Naive B cell (primary cell): Measurements from ENCODE around the gene TUBGCP2. TPM values are rescaled to one million over a fixed set of nuclear protein-coding genes. Genes with fewer than 3 reads are reported as not detected.
"Not testable (repeated sequence)": the region's sequence is repeated elsewhere in the genome, so short reads cannot be mapped to it uniquely, and the experiment has no call there.

ENCODE experiments used
- ATAC-seq, 2 donors: fragments of 150-1000 bp; cut with Tn5 transposase; 2 replicates each; pipeline ENCODE4 v1.10.0; 2021; ENCODE audit warnings: low read depth in 2 of 2, mild to moderate bottlenecking in 2 of 2, moderate library complexity in 2 of 2
- DNase-seq: peaks from one replicate; pipeline ENCODE4 v3.0.0; 2022
- H3K27ac Mint-ChIP-seq, 6 donors: one replicate each; pipeline ENCODE4 v1.8.0; 2020 to 2022; ENCODE audit warnings: mild to moderate bottlenecking in 6 of 6, mixed read lengths in 6 of 6, moderate library complexity in 5 of 6, inconsistent platforms in 2 of 6
- H3K27me3 Mint-ChIP-seq, 3 donors: one replicate each; pipeline ENCODE4 v1.8.0; 2021 to 2022; ENCODE audit warnings: mixed read lengths in 3 of 3, mild to moderate bottlenecking in 1 of 3
- H3K36me3 Mint-ChIP-seq, 2 donors: one replicate each; pipeline ENCODE4 v1.8.0; 2020 to 2022; ENCODE audit warnings: mixed read lengths in 2 of 2, inconsistent platforms in 1 of 2, mild to moderate bottlenecking in 1 of 2
- H3K4me1 Mint-ChIP-seq, 3 donors: one replicate each; pipeline ENCODE4 v1.8.0; 2020 to 2022; ENCODE audit warnings: mixed read lengths in 3 of 3, inconsistent platforms in 1 of 3, mild to moderate bottlenecking in 1 of 3, moderate library complexity in 1 of 3
- H3K4me3 Mint-ChIP-seq, 8 donors: one replicate each; pipeline ENCODE4 v1.8.0; 2020 to 2022; ENCODE audit warnings: mild to moderate bottlenecking in 8 of 8, mixed read lengths in 8 of 8, moderate library complexity in 8 of 8, inconsistent platforms in 2 of 8
- H3K9me3 Mint-ChIP-seq, 7 donors: one replicate each; pipeline ENCODE4 v1.8.0; 2020 to 2022; ENCODE audit warnings: mixed read lengths in 7 of 7, mild to moderate bottlenecking in 5 of 7, inconsistent platforms in 2 of 7, moderate library complexity in 1 of 7
- polyA plus RNA-seq, 6 donors: library from polyadenylated mRNA; unstranded; fragments of 300-500 nt; fragmentation: Illumina TruSeq; gene quantifications; one replicate each; pipeline ENCODE4 v1.2.3, GENCODE V29; 2021; ENCODE audit warnings: low read depth in 6 of 6

The TUBGCP2 gene
- polyA plus RNA-seq, 6 donors from 2014 or later, result 19.6 to 36.2 (median 25.9) TPM

DNA sequence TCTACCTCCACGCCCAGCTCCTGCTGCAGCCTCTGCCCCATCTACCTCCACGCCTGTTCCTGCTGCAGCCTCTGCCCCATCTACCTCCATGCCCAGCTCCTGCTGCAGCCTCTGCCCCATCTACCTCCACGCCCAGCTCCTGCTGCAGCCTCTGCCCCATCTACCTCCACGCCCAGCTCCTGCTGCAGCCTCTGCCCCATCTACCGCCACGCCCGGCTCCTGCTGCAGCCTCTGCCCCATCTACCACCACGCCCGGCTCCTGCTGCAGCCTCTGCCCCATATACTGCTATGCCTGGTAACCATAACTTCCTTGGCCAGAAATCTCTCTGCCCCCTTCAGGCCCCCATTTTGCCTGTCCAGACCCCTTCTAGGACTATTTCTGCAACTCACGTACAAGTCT lies 43.6 kb downstream of the TUBGCP2 start:
- peak overlapping the region in 2 of 6 donors; percentile 26 to 64 for H3K27ac Mint-ChIP-seq
- H3K4me1 Mint-ChIP-seq, result peaks cover 23 to 47% (median 38%) of the 10 kb centered on the region in 3 donors
- H3K9me3 Mint-ChIP-seq, DNase-seq, ATAC-seq, H3K27me3 Mint-ChIP-seq, H3K36me3 Mint-ChIP-seq: not testable (repeated sequence)
- peak overlapping the region in 4 of 8 donors; percentile 16 to 68 (median 40) for H3K4me3 Mint-ChIP-seq

DNA sequence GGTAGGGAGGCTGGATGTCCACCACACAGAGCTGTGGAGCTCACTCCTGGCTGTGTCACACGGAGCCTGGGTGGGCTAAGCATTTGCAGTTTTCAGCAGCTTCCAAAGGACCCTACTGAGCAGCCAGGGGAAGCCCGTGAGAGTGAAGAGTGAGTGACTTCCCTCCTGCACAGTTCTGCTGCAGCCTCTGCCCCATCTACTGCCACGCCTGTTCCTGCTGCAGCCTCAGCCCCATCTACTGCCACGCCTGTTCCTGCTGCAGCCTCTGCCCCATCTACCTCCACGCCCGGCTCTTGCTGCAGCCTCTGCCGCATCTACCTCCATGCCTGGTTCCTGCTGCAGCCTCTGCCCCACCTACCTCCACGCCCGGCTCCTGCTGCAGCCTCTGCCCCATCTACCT lies 44.2 kb downstream of the TUBGCP2 start:
- Mint-ChIP-seq H3K9me3 (no peaks in the 10 kb centered on the region), H3K4me3 (peak overlapping the region in 6 of 8 donors; percentile 30 to 74 (median 54)), H3K27ac (peak overlapping the region in 4 of 6 donors; percentile 22 to 65 (median 58)), H3K27me3 (no peaks in the 10 kb centered on the region), H3K4me1 (peaks cover 27 to 53% (median 44%) of the 10 kb centered on the region in 3 donors), H3K36me3 (no peaks in the 10 kb centered on the region)
- DNase-seq, result no peak
- peak; percentile 36 to 45 for ATAC-seq

DNA sequence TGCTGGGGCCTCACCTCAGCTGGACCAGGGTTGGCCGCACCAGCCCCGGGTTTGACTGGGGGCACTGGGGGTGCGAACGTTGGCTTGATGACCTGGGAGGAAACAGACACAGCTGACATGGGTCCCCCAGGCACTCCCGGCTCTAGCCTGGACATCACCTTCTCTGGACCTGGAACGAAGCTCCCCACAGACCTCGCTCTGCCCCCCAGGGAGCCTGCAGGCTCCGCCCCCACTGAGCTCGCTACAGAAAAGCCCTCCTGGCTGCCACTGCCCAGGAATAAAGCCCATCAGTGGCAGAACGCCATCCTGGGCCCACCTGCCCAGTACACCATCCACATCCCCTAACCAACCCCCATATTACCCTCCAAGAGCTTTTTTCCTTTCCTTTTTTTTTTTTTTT lies 45.0 kb downstream of the TUBGCP2 start:
- H3K9me3 Mint-ChIP-seq, result no peaks in the 10 kb centered on the region
- H3K36me3 Mint-ChIP-seq, result no peaks in the 10 kb centered on the region
- DNase-seq (no peak), ATAC-seq (no peak)
- peak overlapping the region in 2 of 6 donors; percentile 57 to 64 for H3K27ac Mint-ChIP-seq
- peaks cover 34 to 59% (median 51%) of the 10 kb centered on the region in 3 donors for H3K4me1 Mint-ChIP-seq
- peak overlapping the region in 5 of 8 donors; percentile 30 to 74 (median 61) for H3K4me3 Mint-ChIP-seq
- H3K27me3 Mint-ChIP-seq, result no peaks in the 10 kb centered on the region

DNA sequence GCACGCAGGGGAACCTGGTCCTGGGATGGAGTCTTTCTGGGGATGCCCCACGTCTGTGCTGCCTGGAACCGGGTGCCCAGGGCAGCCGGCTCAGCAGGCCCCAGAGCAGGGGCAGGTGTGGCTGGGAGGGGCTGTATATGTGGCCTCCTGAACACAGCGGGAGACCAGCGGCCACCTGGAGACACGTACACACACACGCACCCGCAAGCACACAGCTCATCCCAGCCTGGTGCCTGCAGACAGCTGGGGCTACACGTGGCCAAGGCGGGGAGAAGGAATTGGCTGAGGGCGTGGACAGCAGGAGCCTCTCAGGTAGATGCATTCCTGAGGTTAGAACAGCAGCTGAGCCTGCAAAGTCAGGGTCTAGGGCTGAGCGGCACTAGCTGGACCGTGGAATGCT lies 46.0 kb downstream of the TUBGCP2 start:
- Mint-ChIP-seq H3K9me3 (no peaks in the 10 kb centered on the region), H3K36me3 (no peaks in the 10 kb centered on the region), H3K4me1 (peaks cover 40 to 65% (median 59%) of the 10 kb centered on the region in 3 donors), H3K4me3 (peak overlapping the region in 7 of 8 donors; percentile 6 to 85 (median 80)), H3K27me3 (no peaks in the 10 kb centered on the region), H3K27ac (peak overlapping the region in 4 of 6 donors; percentile 54 to 93 (median 86))
- DNase-seq, result no peak
- ATAC-seq, result no peak

DNA sequence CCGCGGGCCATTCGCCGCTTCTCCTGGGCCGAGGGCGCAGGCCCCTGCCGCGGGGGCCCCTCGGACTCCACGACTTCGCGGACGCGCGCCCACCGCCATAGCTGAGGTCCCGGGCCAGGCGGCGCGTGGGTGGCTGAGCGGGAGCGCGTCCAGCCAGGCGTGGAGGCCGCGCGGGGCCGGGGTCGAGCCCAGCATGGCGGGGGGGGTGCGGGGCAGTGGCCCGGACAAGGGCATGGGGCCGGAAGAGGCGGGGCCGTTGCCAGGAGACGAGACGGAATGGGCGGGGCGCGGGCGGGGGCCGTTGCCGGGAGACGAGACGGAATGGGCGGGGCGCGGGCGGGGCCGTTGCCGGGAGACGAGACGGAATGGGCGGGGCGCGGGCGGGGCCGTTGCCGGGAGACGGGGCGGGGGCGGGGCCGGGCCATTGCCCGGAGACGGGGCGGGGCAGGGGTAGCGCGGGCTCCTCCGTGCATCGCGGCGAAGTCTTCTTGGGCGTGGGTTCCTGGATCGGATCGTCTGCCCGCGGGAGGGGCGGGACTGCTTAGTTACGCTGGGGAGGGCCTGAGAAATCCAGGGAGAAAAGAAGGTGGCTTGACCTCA lies 46.8 kb downstream of the TUBGCP2 start:
- H3K4me3 Mint-ChIP-seq, result peak overlapping the region; percentile 73 to 89 (median 82)
- peak; percentile 75 for DNase-seq
- ATAC-seq, result peak; percentile 47 to 57
- H3K27me3 Mint-ChIP-seq, result no peaks in the 10 kb centered on the region
- H3K27ac Mint-ChIP-seq, result peak overlapping the region; percentile 69 to 95 (median 84)
- peaks cover 45 to 73% (median 65%) of the 10 kb centered on the region in 3 donors for H3K4me1 Mint-ChIP-seq
- H3K9me3 Mint-ChIP-seq, result no peaks in the 10 kb centered on the region
- H3K36me3 Mint-ChIP-seq, result no peaks in the 10 kb centered on the region

DNA sequence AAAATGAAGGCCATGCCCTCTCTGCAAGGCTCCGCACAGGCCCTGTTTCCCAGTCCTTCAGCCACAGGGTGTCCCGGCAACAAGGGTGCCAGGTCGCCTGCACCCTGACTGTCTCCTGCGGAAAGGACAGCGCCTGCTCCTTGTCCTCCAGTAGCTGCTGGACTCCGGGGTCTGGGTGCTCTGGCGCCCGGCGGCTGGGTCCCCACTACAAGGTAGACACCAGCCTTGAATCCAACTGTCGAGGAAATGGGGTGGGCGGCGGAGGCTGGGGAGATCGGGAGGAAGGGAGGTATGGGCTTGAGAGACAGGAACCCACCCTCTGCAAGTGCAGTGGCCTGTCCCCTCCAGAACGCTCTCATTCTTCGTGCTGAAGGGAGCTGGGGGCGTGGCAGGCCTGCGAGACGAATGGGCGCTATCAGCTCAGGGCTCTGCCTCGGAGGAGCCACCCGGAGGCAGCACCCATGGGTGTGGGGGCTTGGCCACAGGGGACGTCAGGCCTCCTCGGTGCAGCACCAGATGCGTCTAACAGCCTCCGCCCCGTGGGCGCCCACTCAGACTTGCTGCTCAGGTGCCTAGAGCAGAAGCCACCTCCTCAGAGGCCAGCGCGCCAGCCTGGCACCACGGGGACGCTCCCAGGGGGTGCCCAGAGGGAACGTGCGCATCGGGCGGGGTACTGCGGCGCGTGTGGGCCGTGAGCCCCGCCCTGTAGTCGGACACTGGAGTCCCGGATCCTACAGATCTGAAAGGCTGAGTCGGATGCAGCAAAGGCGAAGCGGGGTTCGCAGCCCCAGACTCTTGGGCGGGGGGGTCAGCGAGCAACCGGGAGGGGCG lies 47.6 kb downstream of the TUBGCP2 start:
- peaks cover 45 to 76% (median 65%) of the 10 kb centered on the region in 3 donors for H3K4me1 Mint-ChIP-seq
- H3K27me3 Mint-ChIP-seq, result no peaks in the 10 kb centered on the region
- ATAC-seq (peak; percentile 65 to 71), DNase-seq (peak; percentile 81)
- H3K36me3 Mint-ChIP-seq, result no peaks in the 10 kb centered on the region
- peak overlapping the region; percentile 67 to 91 (median 80) for H3K4me3 Mint-ChIP-seq
- H3K9me3 Mint-ChIP-seq, result no peaks in the 10 kb centered on the region
- peak overlapping the region; percentile 67 to 95 (median 86) for H3K27ac Mint-ChIP-seq

DNA sequence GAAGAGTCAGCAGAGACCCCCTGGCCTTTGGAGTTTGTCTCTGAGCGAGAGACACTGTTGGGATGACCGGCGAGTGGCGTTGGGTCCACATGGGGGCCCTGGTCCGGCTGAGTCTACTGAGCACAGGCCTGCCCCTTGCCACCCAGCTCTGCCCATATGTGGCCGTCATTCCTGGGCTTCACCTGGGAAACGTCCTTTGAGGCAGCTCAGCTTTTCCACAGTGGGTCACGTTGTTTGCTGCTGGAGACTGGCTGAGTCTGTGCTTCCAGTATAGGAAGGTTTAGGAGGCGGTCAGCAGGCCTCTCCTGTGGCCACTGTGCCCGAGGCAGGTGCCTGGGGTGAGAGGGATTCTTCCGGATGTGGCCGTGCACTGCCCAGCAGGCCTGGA lies 49.1 kb downstream of the TUBGCP2 start:
- Mint-ChIP-seq H3K4me3 (peak overlapping the region; percentile 20 to 91 (median 76)), H3K27ac (peak overlapping the region in 5 of 6 donors; percentile 57 to 92 (median 89)), H3K27me3 (peaks cover 0 to 4% (median 0%) of the 10 kb centered on the region in 3 donors), H3K9me3 (no peaks in the 10 kb centered on the region), H3K4me1 (peaks cover 42 to 64% (median 52%) of the 10 kb centered on the region in 3 donors), H3K36me3 (no peaks in the 10 kb centered on the region)
- no peak for DNase-seq
- ATAC-seq, result no peak

DNA sequence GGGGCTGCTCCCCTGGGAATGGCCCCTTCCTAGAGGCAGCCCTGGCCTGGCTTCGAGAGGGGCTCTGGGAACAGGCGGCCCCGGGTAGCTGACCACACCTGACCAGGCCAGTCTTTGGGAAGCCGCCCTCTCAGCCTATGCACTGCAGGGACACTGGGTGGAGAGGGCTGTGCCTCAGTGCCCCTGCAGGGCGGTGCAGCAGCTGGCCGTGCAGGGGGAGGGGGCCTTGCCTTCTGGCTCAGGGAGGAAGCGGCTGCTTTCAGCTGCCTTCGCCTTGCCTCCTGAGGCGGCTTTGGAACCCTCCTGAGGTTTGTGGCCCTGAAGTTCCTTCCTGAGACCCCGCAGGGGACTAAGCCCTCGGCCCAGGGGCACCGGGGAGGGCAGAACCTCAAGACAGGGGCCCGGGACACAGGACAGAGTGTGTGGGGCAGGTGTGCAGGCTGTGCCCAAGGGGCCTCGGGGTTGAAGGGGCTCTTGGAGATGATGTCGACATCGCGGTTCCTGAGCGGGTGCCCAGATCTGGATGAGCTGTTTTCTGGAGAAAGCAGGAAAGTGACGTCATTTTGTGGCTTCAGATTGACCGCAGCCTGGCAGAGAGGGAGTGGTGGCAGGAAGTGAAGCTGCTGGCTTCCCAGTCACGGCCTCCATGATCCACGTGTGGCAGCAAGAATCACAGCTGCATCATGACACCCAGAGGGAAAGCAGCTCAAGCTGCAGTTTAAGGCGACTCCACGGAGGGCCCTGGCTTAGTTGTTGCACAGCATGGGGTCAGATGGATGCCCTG lies 49.7 kb downstream of the TUBGCP2 start:
- no peak for DNase-seq
- H3K9me3 Mint-ChIP-seq, result no peaks in the 10 kb centered on the region
- peaks cover 38 to 58% (median 47%) of the 10 kb centered on the region in 3 donors for H3K4me1 Mint-ChIP-seq
- peak overlapping the region; percentile 48 to 92 (median 86) for H3K27ac Mint-ChIP-seq
- no peaks in the 10 kb centered on the region for H3K36me3 Mint-ChIP-seq
- peak overlapping the region; percentile 20 to 91 (median 76) for H3K4me3 Mint-ChIP-seq
- peaks cover 0 to 5% (median 0%) of the 10 kb centered on the region in 3 donors for H3K27me3 Mint-ChIP-seq
- ATAC-seq, result no peak

DNA sequence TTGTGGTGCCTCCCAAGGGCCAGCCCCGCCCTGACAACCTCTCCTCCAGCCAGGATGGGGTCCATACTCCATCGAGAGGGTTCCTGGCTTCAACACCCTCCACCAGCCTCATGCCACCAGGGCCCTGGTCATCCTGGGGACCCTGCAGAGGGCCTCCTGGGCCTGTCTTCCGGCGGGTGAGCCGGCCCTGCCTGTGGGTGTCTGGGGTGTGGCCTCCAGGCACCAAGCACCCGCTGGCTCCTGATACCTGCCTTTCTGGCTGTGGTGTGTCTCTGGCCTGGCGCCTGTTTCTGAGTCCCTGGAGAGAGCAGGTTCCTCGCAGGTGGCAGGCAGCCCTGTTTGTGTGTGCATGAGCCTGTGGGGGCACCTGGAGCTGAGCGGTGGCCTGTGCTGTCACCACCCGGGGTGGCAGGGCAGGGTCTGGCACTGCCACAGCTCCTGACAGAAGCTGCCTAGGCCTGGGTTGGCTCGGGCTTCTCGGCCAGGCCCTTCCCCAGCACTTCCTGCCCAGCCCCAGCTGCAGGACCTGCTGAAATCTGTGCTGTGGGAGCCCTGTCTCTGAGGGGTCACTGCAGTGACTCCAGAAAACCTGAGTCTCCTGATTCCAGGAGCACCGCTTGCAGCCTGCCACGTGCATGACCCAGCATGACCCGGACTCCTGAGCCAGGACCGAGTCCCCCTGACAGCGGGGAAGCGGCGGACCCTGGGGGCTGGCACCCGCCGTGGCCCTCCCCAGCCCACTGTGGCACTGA lies 50.4 kb downstream of the TUBGCP2 start:
- H3K4me3 Mint-ChIP-seq, result peak overlapping the region in 7 of 8 donors; percentile 33 to 76 (median 55)

DNA sequence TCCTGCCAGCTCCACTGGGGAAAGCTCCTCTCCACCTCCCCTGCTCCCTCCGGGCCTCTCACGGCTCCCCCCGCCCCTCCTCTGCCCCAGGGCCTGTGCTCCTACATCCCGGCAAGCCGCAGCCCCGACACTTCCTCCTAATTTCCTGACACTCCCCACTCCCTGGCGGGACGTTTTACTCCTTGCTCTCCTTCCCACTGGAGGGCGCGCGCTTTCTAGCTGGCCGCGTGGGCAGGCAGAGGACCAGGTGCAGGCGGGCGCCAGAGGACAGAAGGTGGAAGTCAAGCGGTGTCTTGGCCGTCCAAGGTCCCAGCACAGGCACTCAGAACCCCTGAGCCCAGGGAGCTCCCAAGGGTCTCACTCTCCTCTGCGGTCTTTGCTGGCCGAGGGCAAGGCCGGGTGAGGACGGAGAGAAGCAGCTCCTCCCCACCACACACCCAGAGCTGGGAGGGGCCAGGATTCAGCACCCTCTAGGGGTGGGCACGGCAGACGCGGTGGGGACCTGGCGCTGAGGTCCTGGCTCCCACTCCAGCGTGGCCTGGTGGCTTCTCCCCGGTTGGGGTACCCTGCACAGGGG lies 51.1 kb downstream of the TUBGCP2 start:
- no peaks in the 10 kb centered on the region for H3K9me3 Mint-ChIP-seq
- peaks cover 35 to 47% (median 40%) of the 10 kb centered on the region in 3 donors for H3K4me1 Mint-ChIP-seq
- peak overlapping the region in 3 of 6 donors; percentile 5 to 91 (median 78) for H3K27ac Mint-ChIP-seq
- H3K27me3 Mint-ChIP-seq, result peaks cover 0 to 5% (median 0%) of the 10 kb centered on the region in 3 donors
- no peaks in the 10 kb centered on the region for H3K36me3 Mint-ChIP-seq
- peak; percentile 50 for DNase-seq
- peak overlapping the region; percentile 27 to 86 (median 74) for H3K4me3 Mint-ChIP-seq
- ATAC-seq, result peak; percentile 21 to 29

More for the DNA sequence above, 50.4 kb downstream of the TUBGCP2 start:
- peaks cover 0 to 5% (median 0%) of the 10 kb centered on the region in 3 donors for H3K27me3 Mint-ChIP-seq
- ATAC-seq (peak; percentile 22 to 34), DNase-seq (peak; percentile 55)
- H3K27ac Mint-ChIP-seq, result peak overlapping the region in 3 of 6 donors; percentile 30 to 91 (median 78)
- no peaks in the 10 kb centered on the region for H3K9me3 Mint-ChIP-seq
- H3K36me3 Mint-ChIP-seq, result no peaks in the 10 kb centered on the region
- H3K4me1 Mint-ChIP-seq, result peaks cover 35 to 54% (median 40%) of the 10 kb centered on the region in 3 donors

DNA sequence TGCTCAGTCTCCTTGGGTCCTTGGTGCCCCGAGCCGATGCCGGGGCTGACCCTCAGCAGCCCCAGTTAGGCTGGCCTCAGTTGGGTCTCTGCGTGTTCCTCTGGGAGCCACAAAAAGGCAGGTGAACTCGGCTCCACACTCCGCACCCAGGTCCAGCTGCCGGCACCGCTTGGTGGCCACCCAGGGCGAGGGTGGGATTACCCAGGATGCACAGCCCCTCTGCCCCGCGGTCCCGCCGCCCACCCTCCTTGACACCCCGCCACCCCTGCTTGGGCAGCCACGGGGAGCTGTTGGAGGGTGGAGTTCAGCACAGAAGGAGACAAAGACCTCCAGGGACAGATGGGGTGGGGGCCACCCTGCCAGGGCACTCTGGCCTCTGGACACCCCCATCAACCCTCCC lies 53.3 kb downstream of the TUBGCP2 start:
- Mint-ChIP-seq H3K27me3 (peaks cover 4 to 9% (median 6%) of the 10 kb centered on the region in 3 donors), H3K36me3 (peaks cover 0 to 4% of the 10 kb centered on the region in 2 donors), H3K9me3 (peaks cover 0 to under 1% (median 0%) of the 10 kb centered on the region in 7 donors), H3K27ac (no peak overlapping the region), H3K4me1 (peaks cover 32% of the 10 kb centered on the region in 3 donors), H3K4me3 (no peak overlapping the region)
- no peak for ATAC-seq
- no peak for DNase-seq
